CD4-positive, alpha-beta T cell treated with Interleukin-1 beta for 1 hour (primary cell): ENCODE results near the gene WNK4.

Experiments
- DNase-seq, 2 donors: peaks; one replicate each; pipeline ENCODE4 v3.0.0-alpha.2; 2020 to 2022

The WNK4 gene

DNA sequence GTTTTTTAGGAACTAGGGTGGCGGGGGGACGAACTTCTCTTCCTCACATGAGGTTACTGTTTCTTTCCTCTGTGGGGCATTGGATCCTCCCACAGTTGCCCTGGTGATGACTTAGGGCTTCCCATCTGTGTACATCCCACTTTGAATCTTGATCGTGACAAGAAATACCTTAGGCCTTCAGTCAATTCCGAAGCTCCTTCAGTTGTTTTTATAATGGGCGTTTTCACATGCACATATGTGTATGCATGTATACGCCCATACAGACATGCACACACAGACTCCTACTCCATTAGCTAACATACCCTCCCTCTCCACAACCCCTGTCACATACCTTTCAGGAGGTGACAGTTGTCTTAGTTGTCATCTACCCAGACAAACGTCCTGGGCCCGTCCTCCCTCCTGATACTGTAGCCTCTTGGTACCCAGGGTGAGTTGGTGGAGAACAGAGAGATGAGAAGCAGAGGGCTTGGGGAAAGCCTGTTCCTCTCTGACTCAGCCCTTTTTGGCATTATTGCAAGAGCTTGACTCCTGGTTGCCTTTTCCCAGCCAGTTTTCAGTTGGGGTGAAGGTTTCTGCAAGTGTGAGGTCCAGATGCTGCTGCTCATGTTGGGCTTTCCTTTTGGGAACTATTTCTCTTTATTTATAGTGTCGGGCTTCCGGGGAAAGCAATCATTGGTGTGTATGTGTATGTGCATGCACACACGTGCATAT lies 61.7 kb downstream of the WNK4 start:
- no peak for DNase-seq

DNA sequence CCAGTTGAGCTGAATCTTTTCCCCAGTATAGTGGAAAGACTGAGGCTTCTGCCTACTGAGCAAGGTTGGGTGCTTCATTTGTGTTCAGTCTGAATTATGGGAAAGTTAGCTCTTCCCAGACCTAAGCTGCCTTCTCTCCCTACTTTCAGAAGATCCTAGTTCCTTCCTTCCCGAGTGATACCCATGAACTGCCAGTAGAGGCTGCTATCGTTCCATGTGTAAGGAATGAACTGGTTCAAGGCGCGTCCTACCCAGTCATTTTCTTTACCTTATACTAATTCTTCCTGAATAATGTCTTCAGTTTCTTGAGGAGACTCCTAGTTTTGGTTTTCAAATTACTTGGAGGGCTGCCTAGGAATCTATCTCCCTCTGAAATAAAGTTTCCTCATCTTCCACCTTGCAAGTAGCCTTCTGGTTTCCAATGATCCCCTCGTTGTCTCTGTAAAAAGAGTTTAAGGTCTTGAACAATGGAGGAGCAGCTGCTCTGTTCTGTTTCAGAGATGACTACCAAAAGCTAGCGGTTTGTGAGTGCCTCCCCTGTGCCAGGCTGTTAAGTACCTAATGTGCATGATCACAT lies 63.0 kb downstream of the WNK4 start:
- peak; percentile 11 to 18 for DNase-seq

DNA sequence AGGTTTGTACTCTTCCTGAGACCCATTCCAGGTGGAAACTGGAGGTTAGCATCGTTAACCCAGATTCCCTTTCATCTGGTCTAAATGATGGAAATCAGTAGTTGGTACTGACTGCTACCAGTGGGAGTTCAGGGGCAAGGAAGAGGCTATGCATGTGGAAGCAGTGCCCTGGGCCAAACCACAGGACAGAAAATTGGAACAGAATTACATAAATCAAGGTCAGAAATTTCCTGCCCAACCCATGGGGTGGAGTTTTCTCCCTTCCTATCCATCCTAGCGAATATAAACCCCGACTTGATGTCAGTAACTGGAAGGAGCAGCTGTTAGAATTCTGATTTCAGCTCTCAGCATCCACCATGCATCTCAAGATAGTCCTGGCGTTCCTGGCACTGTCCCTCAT lies 63.9 kb downstream of the WNK4 start, which contains the start of gene AOC2:
TSS of gene AOC2 (plus strand) at position 310 of the 400 bp plus-strand sequence. CDS start at position 357, 47 bp downstream.
- DNase-seq: no peak

DNA sequence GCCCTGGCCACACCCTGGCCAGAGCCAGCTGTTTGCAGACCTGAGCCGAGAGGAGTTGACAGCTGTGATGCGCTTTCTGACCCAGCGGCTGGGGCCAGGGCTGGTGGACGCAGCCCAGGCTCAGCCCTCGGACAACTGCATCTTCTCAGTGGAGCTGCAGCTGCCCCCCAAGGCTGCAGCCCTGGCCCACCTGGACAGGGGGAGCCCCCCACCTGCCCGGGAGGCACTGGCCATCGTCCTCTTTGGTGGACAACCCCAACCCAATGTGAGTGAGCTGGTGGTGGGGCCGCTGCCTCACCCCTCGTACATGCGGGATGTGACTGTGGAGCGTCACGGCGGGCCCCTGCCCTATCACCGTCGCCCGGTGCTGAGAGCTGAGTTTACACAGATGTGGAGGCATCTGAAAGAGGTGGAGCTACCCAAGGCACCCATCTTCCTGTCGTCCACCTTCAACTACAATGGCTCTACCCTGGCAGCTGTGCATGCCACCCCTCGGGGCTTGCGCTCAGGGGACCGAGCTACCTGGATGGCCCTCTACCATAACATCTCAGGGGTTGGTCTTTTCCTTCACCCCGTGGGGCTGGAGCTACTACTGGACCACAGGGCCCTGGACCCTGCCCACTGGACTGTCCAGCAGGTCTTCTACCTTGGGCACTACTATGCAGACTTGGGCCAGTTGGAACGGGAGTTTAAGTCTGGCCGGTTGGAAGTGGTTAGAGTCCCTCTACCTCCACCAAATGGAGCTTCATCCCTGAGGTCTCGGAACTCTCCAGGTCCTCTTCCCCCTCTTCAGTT lies 64.5 kb downstream of the WNK4 start:
- DNase-seq: no peak

DNA sequence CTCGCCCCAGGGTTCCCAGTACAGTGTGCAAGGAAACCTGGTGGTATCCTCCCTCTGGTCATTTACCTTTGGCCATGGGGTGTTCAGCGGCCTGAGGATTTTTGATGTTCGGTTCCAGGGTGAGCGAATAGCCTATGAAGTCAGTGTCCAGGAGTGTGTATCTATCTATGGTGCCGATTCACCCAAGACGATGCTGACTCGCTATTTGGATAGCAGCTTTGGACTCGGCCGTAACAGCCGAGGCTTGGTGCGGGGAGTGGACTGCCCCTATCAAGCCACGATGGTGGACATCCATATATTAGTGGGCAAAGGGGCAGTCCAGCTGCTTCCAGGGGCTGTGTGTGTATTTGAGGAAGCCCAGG lies 65.1 kb downstream of the WNK4 start:
- no peak for DNase-seq

DNA sequence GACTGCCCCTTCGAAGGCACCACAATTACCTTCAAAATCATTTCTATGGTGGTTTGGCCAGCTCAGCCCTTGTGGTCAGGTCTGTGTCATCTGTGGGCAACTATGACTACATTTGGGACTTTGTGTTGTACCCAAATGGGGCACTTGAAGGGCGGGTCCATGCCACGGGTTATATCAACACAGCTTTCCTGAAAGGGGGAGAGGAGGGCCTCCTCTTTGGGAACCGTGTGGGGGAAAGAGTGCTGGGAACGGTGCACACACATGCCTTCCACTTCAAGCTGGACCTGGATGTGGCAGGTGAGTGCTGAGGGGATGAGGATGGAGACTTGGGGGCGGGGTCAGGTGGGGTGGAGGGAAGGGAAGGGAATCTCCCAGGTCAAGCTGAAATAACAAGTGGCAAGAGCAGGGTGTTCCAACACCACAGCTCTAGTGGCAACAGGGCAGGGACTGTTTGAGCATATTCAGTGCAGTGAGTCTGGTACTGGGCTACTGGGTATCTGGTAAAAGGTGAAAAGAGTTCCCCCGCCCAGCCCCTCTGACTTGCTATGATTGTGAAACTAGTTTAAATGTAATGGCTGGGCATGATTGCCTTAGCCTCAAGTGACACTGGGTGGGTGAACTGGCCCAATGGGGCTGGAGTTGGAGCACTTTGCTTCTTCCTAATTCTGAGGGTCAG lies 65.6 kb downstream of the WNK4 start:
- DNase-seq: no peak
